ENCODE measurements around the gene GJC1. TPM values are rescaled to one million over a fixed set of nuclear protein-coding genes. Genes with fewer than 3 reads are reported as not detected.

The GJC1 gene
- total and polyA plus RNA-seq, 9 of the 15 experiments (the other 6 are each of a cell fraction or from before 2014, with no cell fraction given), result 0.04 to 1.4 (median 0.18) TPM; not detected in 1

DNA sequence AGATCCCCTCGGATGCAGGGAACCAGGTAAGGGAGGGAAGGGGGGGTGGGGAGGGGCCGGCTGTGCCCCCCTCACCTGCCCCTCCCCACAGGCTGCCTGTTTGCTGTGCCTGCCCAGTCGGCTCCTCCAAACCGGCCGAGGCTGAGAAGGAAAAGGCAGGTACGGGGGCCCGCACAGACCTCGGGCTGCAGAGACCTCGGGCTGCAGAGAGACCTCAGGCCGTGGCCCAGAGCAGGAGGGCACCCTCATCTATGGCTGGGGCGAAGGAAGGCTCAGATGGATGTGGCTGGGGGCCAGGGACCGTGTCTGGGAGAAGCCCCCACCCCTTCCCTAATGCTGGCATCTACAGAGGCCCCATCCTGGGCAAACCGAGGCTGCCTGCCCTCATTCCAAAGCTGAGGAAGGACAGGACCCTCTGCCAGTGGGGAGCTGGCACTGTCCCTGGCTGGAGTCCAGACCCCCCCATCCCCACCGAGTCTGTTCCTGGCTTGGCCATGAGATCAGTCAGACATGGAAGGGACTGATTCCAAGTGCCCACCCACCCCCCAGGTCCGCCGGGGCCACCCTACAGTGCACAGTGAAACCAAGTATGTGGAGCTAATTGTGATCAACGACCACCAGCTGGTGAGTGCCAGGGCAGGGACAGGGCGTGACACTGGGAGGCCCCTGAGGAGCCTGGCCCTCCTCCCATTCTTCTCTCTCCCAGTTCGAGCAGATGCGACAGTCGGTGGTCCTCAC lies 57.6 kb downstream of the GJC1 start:
- ChIA-PET CTCF (ENCODE audit: low intra/inter-chr PET ratio) (no interaction called here), POLR2A (interaction anchor here (0.5 to 1.7 kb wide), 4 partner anchors 13 to 376 kb away, joined by 3 to 5 read pairs (median 3); partner anchors contain the start of gene HEXIM1)
- Histone ChIP-seq H3K9ac (ENCODE audit: insufficient read depth in 1 of 2, low read depth in 2 of 2, low read length in 2 of 2) (no peak overlapping the region), H2AFZ (ENCODE audit: low read depth, low read length) (no peak overlapping the region), H3K9me1 (ENCODE audit: control insufficient read depth, insufficient read depth, low read length) (no peaks in the 10 kb centered on the region), H3K36me3 (ENCODE audit: control insufficient read depth, insufficient read depth, low read length) (no peaks in the 10 kb centered on the region), H3K9me3 (replicated peaks; ENCODE audit: control insufficient read depth, insufficient read depth, low read depth, low read length) (no peaks in the 10 kb centered on the region), H3K79me2 (ENCODE audit: control insufficient read depth, insufficient read depth, low read length) (no peaks in the 10 kb centered on the region), H3K27me3 (ENCODE audit: control insufficient read depth in 2 of 2, insufficient read depth in 2 of 2, low read length in 2 of 2) (peaks cover 2 to 19% of the 10 kb centered on the region in 2 experiments; a peak in 3 of 5 replicates), H3K27ac (ENCODE audit: extremely low read depth, low read depth, low read length) (no peak overlapping the region), H4K20me1 (replicated peaks; ENCODE audit: control insufficient read depth, insufficient read depth, low read length) (peaks cover 5% of the 10 kb centered on the region), H3K4me3 (no peak overlapping the region), H3K4me1 (replicated peaks in 1 of 2; ENCODE audit: control insufficient read depth in 2 of 2, insufficient read depth in 2 of 2, low read length in 2 of 2) (peaks cover 6 to 66% of the 10 kb centered on the region in 2 experiments; a peak in 3 of 5 replicates), H3K4me2 (ENCODE audit: insufficient read depth, low read length) (no peak overlapping the region)
- intact Hi-C loops (cut with micrococcal nuclease), result loop anchor here (10.0 kb wide), 2 partner anchors 238 to 242 kb away; no protein-coding TSS in a partner anchor
- ATAC-seq (no peak), FAIRE-seq (no peak), DNase-seq (ENCODE audit: extremely low read depth in 1 of 4, low spot score in 3 of 4) (no peak)
- no TSS peak for BruUV-seq (replicated peaks)
- WGBS (ENCODE audit: insufficient coverage, low coverage, missing lambda C conversion rate), result 5% methylated on average over 15 of the region's 21 CpGs
- in situ Hi-C loops (cut with MboI), result loop anchor here (10.0 kb wide), 1 partner anchor 242 kb away; no protein-coding TSS in a partner anchor
- TF ChIP-seq NFE2 (IDR thresholded peaks at IDR 0.05; ENCODE audit: low read depth) (no peak), ZNF431 (CRISPR knock-in tag; IDR thresholded peaks at IDR 0.05) (no peak), GATAD2B (IDR thresholded peaks at IDR 0.05; ENCODE audit: borderline replicate concordance) (no peak), ZNF146 (CRISPR knock-in tag; IDR thresholded peaks at IDR 0.05; ENCODE audit: unreplicated experiment) (no peak), LARP7 (IDR thresholded peaks at IDR 0.05) (no peak), EWSR1 (IDR thresholded peaks at IDR 0.05; ENCODE audit: borderline replicate concordance, low read depth, partially characterized antibody) (no peak), ZNF347 (CRISPR knock-in tag; IDR thresholded peaks at IDR 0.05; ENCODE audit: low read depth) (no peak), SMAD3 (CRISPR knock-in tag; conservative IDR thresholded peaks at IDR 0.05) (no peak), ZNF780A (CRISPR knock-in tag; IDR thresholded peaks at IDR 0.05) (no peak)
- TF ChIP-seq, protein P1, sequence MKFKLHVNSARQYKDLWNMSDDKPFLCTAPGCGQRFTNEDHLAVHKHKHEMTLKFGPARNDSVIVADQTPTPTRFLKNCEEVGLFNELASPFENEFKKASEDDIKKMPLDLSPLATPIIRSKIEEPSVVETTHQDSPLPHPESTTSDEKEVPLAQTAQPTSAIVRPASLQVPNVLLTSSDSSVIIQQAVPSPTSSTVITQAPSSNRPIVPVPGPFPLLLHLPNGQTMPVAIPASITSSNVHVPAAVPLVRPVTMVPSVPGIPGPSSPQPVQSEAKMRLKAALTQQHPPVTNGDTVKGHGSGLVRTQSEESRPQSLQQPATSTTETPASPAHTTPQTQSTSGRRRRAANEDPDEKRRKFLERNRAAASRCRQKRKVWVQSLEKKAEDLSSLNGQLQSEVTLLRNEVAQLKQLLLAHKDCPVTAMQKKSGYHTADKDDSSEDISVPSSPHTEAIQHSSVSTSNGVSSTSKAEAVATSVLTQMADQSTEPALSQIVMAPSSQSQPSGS (CRISPR knock-in tag; IDR thresholded peaks at IDR 0.05), result no peak
- TF ChIP-seq, protein P2, sequence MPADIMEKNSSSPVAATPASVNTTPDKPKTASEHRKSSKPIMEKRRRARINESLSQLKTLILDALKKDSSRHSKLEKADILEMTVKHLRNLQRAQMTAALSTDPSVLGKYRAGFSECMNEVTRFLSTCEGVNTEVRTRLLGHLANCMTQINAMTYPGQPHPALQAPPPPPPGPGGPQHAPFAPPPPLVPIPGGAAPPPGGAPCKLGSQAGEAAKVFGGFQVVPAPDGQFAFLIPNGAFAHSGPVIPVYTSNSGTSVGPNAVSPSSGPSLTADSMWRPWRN (IDR thresholded peaks at IDR 0.05; ENCODE audit: low read depth), result no peak
- TF ChIP-seq, protein P3, sequence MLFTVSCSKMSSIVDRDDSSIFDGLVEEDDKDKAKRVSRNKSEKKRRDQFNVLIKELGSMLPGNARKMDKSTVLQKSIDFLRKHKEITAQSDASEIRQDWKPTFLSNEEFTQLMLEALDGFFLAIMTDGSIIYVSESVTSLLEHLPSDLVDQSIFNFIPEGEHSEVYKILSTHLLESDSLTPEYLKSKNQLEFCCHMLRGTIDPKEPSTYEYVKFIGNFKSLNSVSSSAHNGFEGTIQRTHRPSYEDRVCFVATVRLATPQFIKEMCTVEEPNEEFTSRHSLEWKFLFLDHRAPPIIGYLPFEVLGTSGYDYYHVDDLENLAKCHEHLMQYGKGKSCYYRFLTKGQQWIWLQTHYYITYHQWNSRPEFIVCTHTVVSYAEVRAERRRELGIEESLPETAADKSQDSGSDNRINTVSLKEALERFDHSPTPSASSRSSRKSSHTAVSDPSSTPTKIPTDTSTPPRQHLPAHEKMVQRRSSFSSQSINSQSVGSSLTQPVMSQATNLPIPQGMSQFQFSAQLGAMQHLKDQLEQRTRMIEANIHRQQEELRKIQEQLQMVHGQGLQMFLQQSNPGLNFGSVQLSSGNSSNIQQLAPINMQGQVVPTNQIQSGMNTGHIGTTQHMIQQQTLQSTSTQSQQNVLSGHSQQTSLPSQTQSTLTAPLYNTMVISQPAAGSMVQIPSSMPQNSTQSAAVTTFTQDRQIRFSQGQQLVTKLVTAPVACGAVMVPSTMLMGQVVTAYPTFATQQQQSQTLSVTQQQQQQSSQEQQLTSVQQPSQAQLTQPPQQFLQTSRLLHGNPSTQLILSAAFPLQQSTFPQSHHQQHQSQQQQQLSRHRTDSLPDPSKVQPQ (CRISPR knock-in tag; IDR thresholded peaks at IDR 0.05; ENCODE audit: borderline replicate concordance), result no peak
- TF ChIP-seq, protein P4, sequence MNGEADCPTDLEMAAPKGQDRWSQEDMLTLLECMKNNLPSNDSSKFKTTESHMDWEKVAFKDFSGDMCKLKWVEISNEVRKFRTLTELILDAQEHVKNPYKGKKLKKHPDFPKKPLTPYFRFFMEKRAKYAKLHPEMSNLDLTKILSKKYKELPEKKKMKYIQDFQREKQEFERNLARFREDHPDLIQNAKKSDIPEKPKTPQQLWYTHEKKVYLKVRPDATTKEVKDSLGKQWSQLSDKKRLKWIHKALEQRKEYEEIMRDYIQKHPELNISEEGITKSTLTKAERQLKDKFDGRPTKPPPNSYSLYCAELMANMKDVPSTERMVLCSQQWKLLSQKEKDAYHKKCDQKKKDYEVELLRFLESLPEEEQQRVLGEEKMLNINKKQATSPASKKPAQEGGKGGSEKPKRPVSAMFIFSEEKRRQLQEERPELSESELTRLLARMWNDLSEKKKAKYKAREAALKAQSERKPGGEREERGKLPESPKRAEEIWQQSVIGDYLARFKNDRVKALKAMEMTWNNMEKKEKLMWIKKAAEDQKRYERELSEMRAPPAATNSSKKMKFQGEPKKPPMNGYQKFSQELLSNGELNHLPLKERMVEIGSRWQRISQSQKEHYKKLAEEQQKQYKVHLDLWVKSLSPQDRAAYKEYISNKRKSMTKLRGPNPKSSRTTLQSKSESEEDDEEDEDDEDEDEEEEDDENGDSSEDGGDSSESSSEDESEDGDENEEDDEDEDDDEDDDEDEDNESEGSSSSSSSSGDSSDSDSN (IDR thresholded peaks at IDR 0.05; ENCODE audit: borderline replicate concordance in 1 of 2, low read depth in 2 of 2, low read length in 2 of 2), result no peak
